NCI-H2196 treated with DMSO at 0.1 percent for 48 hours (cell line): ENCODE measurements around the gene OLR1.
"Not testable (repeated sequence)": the region's sequence is repeated elsewhere in the genome, so short reads cannot be mapped to it uniquely, and the experiment has no call there.

ENCODE experiments used
- DNase-seq: peaks from one replicate; lab custom pipeline; 2025; ENCODE audit not compliant: unreplicated experiment; lab: John Stamatoyannopoulos, UW

The OLR1 gene

GRCh38 chr12:10191865-10192264, 19.9 kb upstream of the OLR1 start:
- DNase-seq = no peak

DNA sequence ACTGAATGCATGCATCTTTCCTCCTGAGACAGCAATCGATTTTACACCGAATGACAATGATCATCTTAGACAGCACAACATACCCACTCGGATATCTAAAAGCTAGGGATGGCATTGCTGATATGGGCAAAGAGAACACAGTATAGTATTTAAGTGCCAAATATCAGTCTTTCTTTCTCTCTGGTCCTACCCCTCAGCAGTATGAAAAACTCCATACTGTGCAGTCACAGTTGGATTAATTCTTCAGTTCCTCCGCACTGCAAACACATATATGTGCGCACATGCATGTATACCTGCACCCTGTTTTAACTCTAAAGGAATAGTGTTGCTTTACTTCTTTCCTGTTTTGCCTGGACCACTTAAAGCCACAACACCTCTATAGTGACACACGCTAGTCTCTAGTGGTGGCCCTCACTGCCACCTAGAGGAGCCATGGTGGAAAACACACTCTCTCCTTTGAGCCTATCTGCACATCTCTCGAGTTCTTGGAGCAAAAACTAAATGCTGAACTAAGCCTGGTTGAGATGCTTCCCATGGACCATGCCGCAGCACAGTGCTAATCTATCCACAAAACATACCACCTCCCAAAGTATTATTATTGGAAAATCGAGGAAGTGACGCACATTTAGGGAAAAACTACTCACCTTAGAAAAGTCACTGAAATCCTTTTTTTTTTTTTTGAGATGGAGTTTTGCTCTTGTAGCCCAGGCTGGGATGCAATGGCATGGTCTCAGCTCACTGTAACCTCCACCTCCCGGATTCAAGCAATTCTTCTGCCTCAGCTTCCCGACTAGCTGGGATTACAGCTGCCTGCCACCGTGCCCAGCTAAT, 18.8 kb upstream of the OLR1 start:
- no peak for DNase-seq

GRCh38 chr12:10189653-10190052, 17.7 kb upstream of the OLR1 start:
- no peak for DNase-seq

DNA sequence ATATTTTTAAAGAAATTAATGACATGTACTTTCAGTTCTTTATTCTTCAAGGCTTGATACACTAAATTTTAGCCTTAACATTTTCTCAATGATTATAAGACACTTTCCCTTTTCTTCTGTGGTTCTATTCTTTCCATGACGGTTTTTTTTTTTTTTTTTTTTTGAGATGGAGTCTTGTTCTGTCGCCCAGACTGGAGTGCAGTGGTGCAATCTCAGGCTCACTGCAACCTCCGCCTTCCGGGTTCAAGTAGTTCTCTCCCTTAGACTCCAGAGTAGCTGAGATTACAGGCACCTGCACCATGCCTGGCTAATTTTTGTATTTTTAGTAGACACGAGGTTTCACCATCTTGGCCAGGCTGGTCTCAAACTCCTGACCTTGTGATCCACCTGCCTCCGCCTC, 15.0 kb upstream of the OLR1 start:
- DNase-seq = not testable (repeated sequence)

- no peak for DNase-seq
These were observed 14.4 kb upstream of the OLR1 start for GRCh38 chr12:10186299-10186698.

GRCh38 chr12:10184261-10184843, 12.4 kb upstream of the OLR1 start:
- no peak for DNase-seq

- no peak for DNase-seq
These were observed 10.6 kb upstream of the OLR1 start for GRCh38 chr12:10182354-10183049.

DNA sequence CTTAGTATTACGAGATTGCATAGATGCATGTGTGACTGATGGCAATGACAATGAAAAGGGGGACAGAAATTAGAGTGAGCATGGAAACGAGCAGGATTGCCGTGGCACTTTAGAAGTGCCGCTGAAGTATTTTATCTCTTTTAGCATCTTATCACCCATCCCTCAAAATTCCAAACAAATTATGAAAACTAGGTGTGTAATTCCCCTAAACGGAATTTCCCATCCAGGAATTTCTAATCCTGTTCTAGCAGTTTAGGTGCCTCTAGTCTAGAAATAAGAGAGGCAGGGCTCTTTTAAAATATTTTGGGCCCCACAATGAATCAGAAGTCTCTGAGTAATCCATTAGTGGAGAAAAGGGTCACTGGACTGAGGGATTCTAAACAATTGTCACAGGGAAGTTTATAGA, 7.8 kb upstream of the OLR1 start:
- DNase-seq = no peak

DNA sequence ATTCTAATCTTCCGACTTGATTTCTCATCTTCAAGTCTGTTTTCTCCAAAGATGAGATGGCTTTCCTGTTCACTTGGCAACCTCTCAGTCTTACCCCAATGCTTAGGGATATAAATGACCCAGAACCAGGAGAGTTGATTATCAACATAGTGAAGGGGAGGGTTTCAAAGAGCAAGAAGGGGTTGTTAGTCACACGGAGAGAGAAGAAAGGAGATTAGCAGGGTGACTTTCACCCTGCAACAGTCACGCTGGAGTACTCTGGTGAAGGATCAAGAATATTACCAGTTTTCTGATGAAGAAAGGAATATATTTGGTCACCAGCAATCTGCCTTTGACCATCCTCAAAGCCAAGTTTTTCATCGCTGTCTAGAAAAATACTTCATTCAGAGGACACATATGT, 6.9 kb upstream of the OLR1 start, which contains the start of gene TMEM52B:
TMEM52B (plus strand) TSS at position 212 of the 400 bp plus-strand sequence. CDS start 543 bp downstream, outside the sequence.
- DNase-seq = no peak

GRCh38 chr12:10175846-10176636, 4.1 kb upstream of the OLR1 start:
- DNase-seq = no peak

DNA sequence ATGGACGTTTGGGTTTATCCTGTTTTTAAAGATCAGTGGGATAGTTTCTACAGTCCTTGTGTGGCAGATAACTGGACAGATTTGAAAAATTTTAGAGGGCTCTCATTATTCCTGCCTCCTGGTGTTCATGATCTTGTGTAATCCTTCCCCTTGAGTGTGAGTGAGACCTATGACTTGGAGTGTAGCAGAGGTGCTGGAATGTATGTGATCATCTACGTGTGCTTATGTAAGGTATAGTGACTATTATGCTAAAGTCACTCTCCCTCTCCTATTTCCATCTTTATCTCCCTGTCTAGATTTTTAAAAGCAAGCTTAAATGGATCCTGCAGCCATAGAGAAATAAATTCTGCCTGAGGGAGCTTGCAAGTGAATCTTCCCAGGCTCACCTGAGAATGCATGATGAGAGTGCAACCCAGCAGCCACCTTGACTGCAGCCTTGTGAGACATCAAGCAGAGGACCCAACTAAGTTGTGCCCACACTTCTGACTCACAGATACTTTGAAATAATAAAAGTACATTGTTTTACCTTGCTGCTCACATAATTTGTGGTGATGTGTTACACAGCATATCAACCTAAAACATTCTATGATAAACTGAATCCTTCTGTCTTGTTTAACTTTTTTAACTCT, 3.2 kb upstream of the OLR1 start:
- DNase-seq = no peak

DNA sequence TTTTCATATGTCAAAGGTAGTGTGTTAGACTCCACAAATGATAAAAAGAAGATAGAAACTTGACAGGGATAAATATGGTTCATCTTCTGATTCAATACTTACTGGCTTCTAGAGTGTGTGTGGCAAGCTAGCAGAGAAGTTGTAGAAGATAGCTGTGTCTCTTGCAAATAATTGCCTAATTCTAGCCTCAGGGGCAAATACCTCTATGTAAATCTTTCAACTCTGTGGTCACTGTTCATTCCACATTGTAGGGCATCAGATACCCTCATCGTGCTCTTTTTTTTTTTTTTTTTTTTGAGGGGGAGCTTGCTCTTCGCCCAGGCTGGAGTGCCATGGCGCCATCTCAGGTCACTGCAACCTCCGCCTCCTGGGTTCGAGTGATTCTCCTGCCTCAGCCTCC, 1.7 kb downstream of the OLR1 start:
- DNase-seq = no peak

- DNase-seq = no peak
These were observed 2.8 kb downstream of the OLR1 start for GRCh38 chr12:10169104-10169503.

GRCh38 chr12:10167599-10167998, 4.3 kb downstream of the OLR1 start:
- no peak for DNase-seq

- DNase-seq = no peak
These were observed 6.5 kb downstream of the OLR1 start for GRCh38 chr12:10165421-10165820.

DNA sequence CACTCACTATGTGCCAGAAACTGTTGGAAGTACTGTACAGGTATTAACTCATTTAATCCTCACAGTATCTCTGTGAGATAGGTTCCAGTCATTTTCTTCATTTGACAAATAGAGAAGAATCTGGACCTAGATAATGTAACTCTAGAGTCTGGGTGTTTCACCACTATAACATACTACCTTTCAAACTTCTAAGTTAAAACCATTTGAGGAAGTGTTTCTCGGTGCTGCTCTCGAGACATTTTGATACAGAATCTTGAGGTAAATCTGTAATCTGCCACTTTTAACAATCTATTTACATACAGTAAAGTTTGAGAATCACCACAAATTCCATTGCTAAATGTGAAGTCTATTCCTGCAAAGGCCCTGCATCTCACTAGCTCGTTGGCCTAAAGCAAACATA, 8.8 kb downstream of the OLR1 start:
- DNase-seq = no peak

GRCh38 chr12:10160617-10161385, 11.1 kb downstream of the OLR1 start:
- DNase-seq = no peak

- no peak for DNase-seq
These were observed 12.7 kb downstream of the OLR1 start for GRCh38 chr12:10159280-10159679.

GRCh38 chr12:10158406-10158805, 13.5 kb downstream of the OLR1 start:
- DNase-seq = no peak

- no peak for DNase-seq
These were observed 16.0 kb downstream of the OLR1 start for GRCh38 chr12:10155966-10156365.
